ENCODE measurements around the gene CABLES2.

Gene CABLES2

DNA sequence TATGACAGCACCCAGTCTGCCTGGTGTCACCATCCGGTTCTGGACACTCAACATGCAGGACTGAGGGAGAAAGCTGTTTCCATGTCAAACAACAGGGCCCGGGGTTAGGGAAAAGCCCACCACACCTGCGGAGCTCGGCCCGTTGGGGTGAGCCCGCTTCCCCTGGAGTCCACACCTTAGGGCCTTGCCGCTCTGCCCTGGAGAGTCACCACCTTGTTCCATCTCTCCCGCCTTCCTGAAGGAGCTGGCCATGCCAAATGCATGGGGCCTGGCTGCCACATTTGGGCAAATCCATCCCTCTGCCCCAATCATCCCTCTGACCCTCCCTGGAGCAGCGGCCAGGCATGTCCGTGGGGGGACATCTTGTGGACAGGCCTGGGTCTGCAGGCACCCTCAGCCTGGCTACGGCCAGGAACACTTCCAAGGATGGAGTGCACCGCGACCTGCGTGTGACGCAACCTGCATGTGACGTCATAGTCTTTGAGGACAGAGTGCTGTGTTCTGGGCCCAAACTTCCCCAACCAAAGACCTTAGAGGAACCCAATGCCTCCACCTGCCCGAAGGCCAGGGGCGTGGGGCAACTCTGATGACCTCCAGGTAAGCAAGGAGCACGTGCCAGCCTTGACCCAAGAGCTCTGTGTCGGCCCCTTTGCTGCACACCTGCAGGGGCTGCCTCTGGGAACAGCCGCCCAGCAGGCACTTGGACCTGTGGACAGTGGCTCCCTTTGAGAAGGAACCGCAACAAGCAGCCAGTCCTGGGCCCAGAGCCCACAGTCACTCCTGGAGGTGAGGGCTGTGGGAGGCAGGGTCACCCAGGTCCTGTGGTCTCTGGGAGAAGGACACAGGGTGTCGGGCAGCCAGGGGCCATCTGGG lies 1.7 kb downstream of the CABLES2 start:
- TF ChIP-seq TAF1 (IDR thresholded peaks at IDR 0.05; ENCODE audit: low read depth) (no peak), USF1 (IDR thresholded peaks at IDR 0.05) (no peak), EP300 (IDR thresholded peaks at IDR 0.05; ENCODE audit: borderline replicate concordance) (no peak), ZBTB7A (IDR thresholded peaks at IDR 0.05; ENCODE audit: low read depth) (no peak), RAD21 (IDR thresholded peaks at IDR 0.05; ENCODE audit: low read depth) (peak; percentile 56; the same call in 1 of the 2 replicates), NFIC (IDR thresholded peaks at IDR 0.05) (no peak), TEAD4 (IDR thresholded peaks at IDR 0.05) (no peak), YY1 (IDR thresholded peaks at IDR 0.05; ENCODE audit: low read depth) (no peak), CEBPB (IDR thresholded peaks at IDR 0.05) (peak; percentile 67)

DNA sequence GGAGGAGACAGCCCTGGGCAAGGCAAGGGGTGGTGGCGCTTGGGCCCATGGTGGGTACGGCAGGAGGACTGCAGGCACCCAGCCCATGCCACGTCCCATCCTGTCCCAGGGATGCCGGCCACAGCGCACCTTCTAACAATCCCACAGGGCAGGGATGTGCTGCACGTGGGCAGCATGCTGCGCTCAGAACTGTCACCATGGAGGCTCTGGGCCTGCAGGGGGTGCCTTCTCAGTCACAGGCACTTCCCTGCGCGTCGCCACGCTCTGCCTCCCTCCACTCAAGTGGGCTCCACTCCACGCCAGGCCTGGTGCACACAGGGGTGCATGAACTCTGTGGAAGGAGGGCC lies 2.4 kb downstream of the CABLES2 start:
- no peak for TF ChIP-seq TEAD4 (IDR thresholded peaks at IDR 0.05)
- TF ChIP-seq FOXM1 (IDR thresholded peaks at IDR 0.05; ENCODE audit: borderline replicate concordance, low read depth), result no peak
- TF ChIP-seq REST (IDR thresholded peaks at IDR 0.05; ENCODE audit: low read depth), result no peak

- no peak for TF ChIP-seq FOXM1 (IDR thresholded peaks at IDR 0.05; ENCODE audit: borderline replicate concordance, low read depth)
- TF ChIP-seq TEAD4 (IDR thresholded peaks at IDR 0.05), result no peak
- TF ChIP-seq TAF1 (IDR thresholded peaks at IDR 0.05; ENCODE audit: low read depth), result no peak
- no peak for TF ChIP-seq NFIC (IDR thresholded peaks at IDR 0.05)
- no peak for TF ChIP-seq ZBTB7A (IDR thresholded peaks at IDR 0.05; ENCODE audit: low read depth)
- TF ChIP-seq EGR1 (IDR thresholded peaks at IDR 0.05), result no peak
- TF ChIP-seq EP300 (IDR thresholded peaks at IDR 0.05; ENCODE audit: borderline replicate concordance), result no peak
- TF ChIP-seq YY1 (IDR thresholded peaks at IDR 0.05; ENCODE audit: low read depth), result no peak
- no peak for TF ChIP-seq MAX (IDR thresholded peaks at IDR 0.05)
- TF ChIP-seq TCF12 (IDR thresholded peaks at IDR 0.05; ENCODE audit: low read depth), result no peak
- no peak for TF ChIP-seq CEBPB (IDR thresholded peaks at IDR 0.05)
- no peak for TF ChIP-seq CREB1 (IDR thresholded peaks at IDR 0.05; ENCODE audit: low read depth)
Measured at GRCh38 chr20:62404112-62404665, 2.9 kb downstream of the CABLES2 start.

GRCh38 chr20:62403331-62403730 lies 3.8 kb downstream of the CABLES2 start:
- no peak for TF ChIP-seq RAD21 (IDR thresholded peaks at IDR 0.05; ENCODE audit: low read depth)
- no peak for TF ChIP-seq CEBPB (IDR thresholded peaks at IDR 0.05)
- no peak for TF ChIP-seq USF1 (IDR thresholded peaks at IDR 0.05)
- TF ChIP-seq TCF12 (IDR thresholded peaks at IDR 0.05; ENCODE audit: low read depth), result no peak
- TF ChIP-seq EP300 (IDR thresholded peaks at IDR 0.05; ENCODE audit: borderline replicate concordance), result no peak
- TF ChIP-seq MAX (IDR thresholded peaks at IDR 0.05), result no peak
- no peak for TF ChIP-seq TEAD4 (IDR thresholded peaks at IDR 0.05)
- TF ChIP-seq CREB1 (IDR thresholded peaks at IDR 0.05; ENCODE audit: low read depth), result no peak
- no peak for TF ChIP-seq FOXM1 (IDR thresholded peaks at IDR 0.05; ENCODE audit: borderline replicate concordance, low read depth)
- TF ChIP-seq ZBTB7A (IDR thresholded peaks at IDR 0.05; ENCODE audit: low read depth), result no peak
- no peak for TF ChIP-seq TAF1 (IDR thresholded peaks at IDR 0.05; ENCODE audit: low read depth)
- no peak for TF ChIP-seq YY1 (IDR thresholded peaks at IDR 0.05; ENCODE audit: low read depth)
- TF ChIP-seq EGR1 (IDR thresholded peaks at IDR 0.05), result no peak
- no peak for TF ChIP-seq NFIC (IDR thresholded peaks at IDR 0.05)
- TF ChIP-seq REST (IDR thresholded peaks at IDR 0.05; ENCODE audit: low read depth), result no peak

GRCh38 chr20:62402456-62403150 lies 4.5 kb downstream of the CABLES2 start:
- no peak for TF ChIP-seq REST (IDR thresholded peaks at IDR 0.05; ENCODE audit: low read depth)
- TF ChIP-seq FOXM1 (IDR thresholded peaks at IDR 0.05; ENCODE audit: borderline replicate concordance, low read depth), result no peak
- no peak for TF ChIP-seq TAF1 (IDR thresholded peaks at IDR 0.05; ENCODE audit: low read depth)
- no peak for TF ChIP-seq TCF12 (IDR thresholded peaks at IDR 0.05; ENCODE audit: low read depth)
- no peak for TF ChIP-seq ZBTB7A (IDR thresholded peaks at IDR 0.05; ENCODE audit: low read depth)
- no peak for TF ChIP-seq NFIC (IDR thresholded peaks at IDR 0.05)
- TF ChIP-seq EGR1 (IDR thresholded peaks at IDR 0.05), result no peak
